HG03432 (cell line): ENCODE results near the gene ZNF230.

Experiments
- ATAC-seq: cut with Tn5 transposase; IDR thresholded peaks from one replicate; pipeline ENCODE4 v1.9.1; 2021; ENCODE audit warnings: mild to moderate bottlenecking, moderate library complexity; ENCODE audit not compliant: unreplicated experiment

Gene ZNF230

GRCh38 chr19:44032001-44032610 lies 29.3 kb downstream of the ZNF230 start:
- ATAC-seq: no peak

GRCh38 chr19:44042147-44042546 lies 39.4 kb downstream of the ZNF230 start:
- ATAC-seq: no peak

DNA sequence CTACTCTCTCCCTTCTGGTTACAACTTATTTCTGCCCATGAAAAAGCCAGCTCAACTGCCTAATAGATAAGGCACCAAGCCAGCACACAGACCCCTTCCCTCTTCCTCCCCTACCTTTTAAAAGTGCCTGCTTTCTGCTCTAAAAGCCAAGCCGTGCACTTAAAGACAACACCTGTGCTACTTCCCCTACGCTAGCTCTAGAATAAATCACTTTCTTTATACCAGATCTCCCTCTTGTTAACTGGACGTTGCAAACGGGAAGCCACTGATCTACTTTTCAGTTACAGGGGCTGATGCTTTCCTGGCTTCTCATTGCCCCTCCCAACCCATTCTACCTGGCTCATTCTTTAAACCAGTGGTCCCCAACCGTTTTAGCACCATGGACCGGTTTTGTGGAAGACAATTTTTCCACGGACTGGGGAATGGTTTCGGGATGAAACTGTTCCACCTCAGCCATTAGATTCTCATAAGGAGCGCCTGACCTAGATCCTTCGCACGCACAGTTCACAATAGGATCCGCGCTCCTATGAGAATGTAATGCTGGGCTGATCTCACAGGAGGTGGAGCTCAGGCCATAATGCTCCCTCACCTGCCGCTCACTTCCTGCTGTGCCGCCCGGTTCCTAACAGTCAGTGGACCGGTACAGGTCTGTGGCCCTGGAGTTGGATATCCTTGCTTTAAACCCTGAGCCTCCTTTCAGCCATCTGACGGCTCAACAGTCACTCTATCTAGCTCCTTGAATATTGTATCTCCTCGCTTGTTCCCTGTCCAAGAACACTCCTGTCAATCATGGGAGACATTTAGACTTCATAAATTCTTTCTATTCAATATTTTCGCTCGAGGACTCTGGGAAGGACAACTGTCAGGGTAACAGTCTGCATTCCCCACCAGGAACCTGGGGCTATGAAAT lies 48.2 kb downstream of the ZNF230 start:
- peak; percentile 25 for ATAC-seq

- peak; percentile 74 for ATAC-seq
Observed at GRCh38 chr19:44051650-44052402, 49.1 kb downstream of the ZNF230 start, which contains the start of gene ZNF223. Gene ZNF223 (plus strand): TSS chr19:44052036. CDS start chr19:44055177, 3,141 bp downstream.

GRCh38 chr19:44055870-44056269 lies 53.1 kb downstream of the ZNF230 start:
- no peak for ATAC-seq

- ATAC-seq: no peak
Observed at GRCh38 chr19:44059229-44059628, 56.5 kb downstream of the ZNF230 start.

- ATAC-seq: no peak
Observed at GRCh38 chr19:44061038-44061437, 58.3 kb downstream of the ZNF230 start.
